IMR-90 (cell line): ENCODE data around the gene TMEM143. TPM values are rescaled to one million over a fixed set of nuclear protein-coding genes. Genes with fewer than 3 reads are reported as not detected.

Experiments
- ATAC-seq: fragments of 200-7000 bp; cut with Tn5 transposase; 2 replicates; pipeline ENCODE4 v1.9.1; 2020; ENCODE audit warnings: low read depth, mild to moderate bottlenecking, moderate library complexity
- BruUV-seq: library from RNA; stranded (reverse); fragments of 400-500 nt; replicated peaks from 2 replicates; lab custom pipeline; 2021; lab: Mats Ljungman, UMichigan
- CTCF ChIA-PET: fragments of 300-600 bp; formaldehyde crosslinking; extraction: SDS; loops from one replicate; lab custom pipeline; 2021; ENCODE audit warnings: antibody characterized with exemption; lab: Yijun Ruan, JAX
- POLR2A ChIA-PET: fragments of 300-600 bp; sonication (Branson Sonifier 250); formaldehyde crosslinking; loops from one replicate; lab custom pipeline; 2022; ENCODE audit warnings: antibody characterized with exemption; ENCODE audit not compliant: unreplicated experiment; lab: Charles Lee
- DNase-seq: peaks from one replicate; pipeline ENCODE4 v3.0.0; 2013
- H2AFZ ChIP-seq: replicated peaks from 2 replicates; pipeline ENCODE3; 2013; ENCODE audit warnings: low read length, mild to moderate bottlenecking; ENCODE audit not compliant: poor library complexity
- H2AK5ac ChIP-seq: 2 replicates; pipeline ENCODE4 v1.6.1; 2013; ENCODE audit warnings: low read depth, low read length, inconsistent platforms
- H2AK9ac ChIP-seq: replicated peaks from 2 replicates; pipeline ENCODE3; 2013; ENCODE audit warnings: mild to moderate bottlenecking, low read depth, low read length, moderate library complexity; ENCODE audit not compliant: poor library complexity
- H2BK120ac ChIP-seq: 2 replicates; pipeline ENCODE4 v1.6.1; 2013; ENCODE audit warnings: low read depth, low read length, inconsistent platforms
- H2BK15ac ChIP-seq: 3 replicates; pipeline ENCODE4 v1.6.1; 2013; ENCODE audit warnings: low read depth, low read length, inconsistent platforms
- H2BK20ac ChIP-seq: 2 replicates; pipeline ENCODE4 v1.6.1; 2013; ENCODE audit warnings: low read depth, mild to moderate bottlenecking, inconsistent platforms, low read length, moderate library complexity
- H2BK5ac ChIP-seq: 2 replicates; pipeline ENCODE4 v1.6.1; 2013; ENCODE audit warnings: mild to moderate bottlenecking, low read depth, low read length, inconsistent platforms; ENCODE audit not compliant: poor library complexity, severe bottlenecking
- H3K14ac ChIP-seq: replicated peaks from 2 replicates; pipeline ENCODE4 v1.6.1; 2013; ENCODE audit warnings: low read depth, low read length, inconsistent platforms
- H3K18ac ChIP-seq: 2 replicates; pipeline ENCODE4 v1.6.1; 2013; ENCODE audit warnings: low read depth, low read length, control low read depth
- H3K23ac ChIP-seq: 2 replicates; pipeline ENCODE4 v1.6.1; 2013; ENCODE audit warnings: low read depth, low read length, inconsistent platforms
- H3K27ac ChIP-seq: 2 replicates; pipeline ENCODE4 v1.5.1; 2013; ENCODE audit warnings: mild to moderate bottlenecking, control low read depth, low read length; ENCODE audit not compliant: insufficient read depth
- H3K27me3 ChIP-seq: 2 replicates; pipeline ENCODE4 v1.6.1; 2013; ENCODE audit warnings: low read length; ENCODE audit not compliant: control insufficient read depth, insufficient read depth
- H3K36me3 ChIP-seq: 2 replicates; pipeline ENCODE4 v1.6.1; 2013; ENCODE audit warnings: low read length, mixed read lengths; ENCODE audit not compliant: control insufficient read depth, insufficient read depth
- H3K4ac ChIP-seq: 2 replicates; pipeline ENCODE4 v1.6.1; 2013; ENCODE audit warnings: low read depth, low read length, inconsistent platforms
- H3K4me1 ChIP-seq: 2 replicates; pipeline ENCODE4 v1.6.1; 2013; ENCODE audit warnings: low read length, mixed read lengths; ENCODE audit not compliant: control insufficient read depth, insufficient read depth
- H3K4me2 ChIP-seq: 2 replicates; pipeline ENCODE4 v1.6.1; 2013; ENCODE audit warnings: low read depth, mild to moderate bottlenecking, control low read depth, low read length, moderate library complexity
- H3K4me3 ChIP-seq: 2 replicates; pipeline ENCODE4 v1.5.1; 2013; ENCODE audit warnings: low read depth, mild to moderate bottlenecking, control low read depth, low read length, moderate library complexity; ENCODE audit not compliant: insufficient read depth
- H3K56ac ChIP-seq: 2 replicates; pipeline ENCODE4 v1.6.1; 2013; ENCODE audit warnings: low read length, inconsistent platforms; ENCODE audit not compliant: insufficient read depth; ENCODE audit errors: extremely low read depth
- H3K79me1 ChIP-seq, 2 experiments: 2 replicates each; pipeline ENCODE4 v1.6.1; 2013; ENCODE audit warnings: low read length in 2 of 2, inconsistent platforms in 1 of 2, low read depth in 1 of 2
- H3K9ac ChIP-seq: 2 replicates; pipeline ENCODE4 v1.6.1; 2013; ENCODE audit warnings: low read depth, low read length, control low read depth
- H3K9me1 ChIP-seq: 2 replicates; pipeline ENCODE4 v1.6.1; 2013; ENCODE audit warnings: low read length, inconsistent platforms; ENCODE audit not compliant: insufficient read depth
- H3K9me3 ChIP-seq: 2 replicates; pipeline ENCODE4 v1.6.1; 2013; ENCODE audit warnings: low read length; ENCODE audit not compliant: control insufficient read depth, insufficient read depth
- H4K20me1 ChIP-seq: 2 replicates; pipeline ENCODE4 v1.6.1; 2013; ENCODE audit warnings: low read length, inconsistent platforms; ENCODE audit not compliant: insufficient read depth
- H4K5ac ChIP-seq: 2 replicates; pipeline ENCODE4 v1.6.1; 2013; ENCODE audit warnings: mild to moderate bottlenecking, low read depth, low read length, control low read depth
- H4K8ac ChIP-seq, 2 experiments: 2 replicates each; pipeline ENCODE4 v1.6.1; 2013; ENCODE audit warnings: low read depth in 2 of 2, low read length in 2 of 2, control low read depth in 1 of 2, inconsistent platforms in 1 of 2
- H4K91ac ChIP-seq: 2 replicates; pipeline ENCODE4 v1.6.1; 2013; ENCODE audit warnings: low read depth, low read length, inconsistent platforms; ENCODE audit not compliant: insufficient read depth
- CHD1 ChIP-seq: IDR thresholded peaks from 2 replicates; pipeline ENCODE4 v1.6.1; 2012; ENCODE audit warnings: low read depth, low read length, improper control_type of control experiment
- MAZ ChIP-seq: IDR thresholded peaks from 2 replicates; pipeline ENCODE4 v1.6.1; 2012; ENCODE audit warnings: low read depth, mild to moderate bottlenecking, low read length, improper control_type of control experiment, moderate library complexity, borderline replicate concordance
- POLR2A ChIP-seq: IDR thresholded peaks from 2 replicates; pipeline ENCODE4 v1.6.1; 2012; ENCODE audit warnings: mild to moderate bottlenecking, low read depth, low read length
- SMC3 ChIP-seq: fragments of 150-350 bp; IDR thresholded peaks from 2 replicates; pipeline ENCODE4 v1.6.1; 2016; ENCODE audit warnings: low read depth, mild to moderate bottlenecking, antibody characterized with exemption, low read length, moderate library complexity
- WGBS, 2 experiments: methylation state at CpG; one replicate each; pipeline versions ENCODE4 v1.1.5 to v1.1.7; 2013; ENCODE audit warnings: missing lambda C conversion rate in 2 of 2; ENCODE audit not compliant: insufficient read length in 1 of 2; ENCODE audit errors: extremely low coverage in 2 of 2; 5-methylcytosine and 5-hydroxymethylcytosine counted together
- dilution Hi-C: fragments of 300-500 bp; cut with HindIII; formaldehyde crosslinking; loops from one replicate; pipeline ENCODE4 v1.14.3; 2018; ENCODE audit warnings: low sequenced_read_pairs; ENCODE audit not compliant: unreplicated experiment
- in situ Hi-C: fragments of 300-500 bp; cut with MboI; formaldehyde crosslinking; loops from 3 replicates; pipeline ENCODE4 v1.14.3; 2019; ENCODE audit warnings: low sequenced_read_pairs, inconsistent platforms, mixed read lengths
- intact Hi-C: fragments of 100-400 bp; cut with micrococcal nuclease; formaldehyde crosslinking; loops from 2 replicates; pipeline ENCODE4 v1.10.0; 2022
- polyA plus RNA-seq, 3 experiments: library from polyadenylated mRNA; depleted of rRNA; stranded (reverse); fragments of >200 nt; gene quantifications; 2 replicates each; pipeline ENCODE4 v1.2.3, GENCODE V29; 2012; ENCODE audit warnings: low replicate concordance in 1 of 3
- total RNA-seq: library from RNA; depleted of rRNA; stranded (reverse); fragments of >200 nt; gene quantifications from 2 replicates; pipeline ENCODE4 v1.2.3, GENCODE V29; 2012

TMEM143 gene
- total and polyA plus RNA-seq, 2 of the 4 experiments (the other 2 are of a cell fraction) = 1.3 to 7.6 TPM

- peak overlapping the region; percentile 42; the same call in 1 of the 2 replicates for H3K9ac ChIP-seq
- no peak overlapping the region for H2BK15ac ChIP-seq
- H3K4me2 ChIP-seq = peak overlapping the region; percentile 64
- peak overlapping the region; percentile 82; the same call in 1 of the 2 replicates for H2AK5ac ChIP-seq
- H3K18ac ChIP-seq = no peak overlapping the region
- no peak overlapping the region for H3K56ac ChIP-seq
- ChIA-PET POLR2A (no interaction called here), CTCF (no interaction called here)
- peak overlapping the region; percentile 30; the same call in 1 of the 2 replicates for H4K5ac ChIP-seq
- H3K4me1 ChIP-seq = peaks cover 4% of the 10 kb centered on the region; the same call in 1 of the 2 replicates
- H4K8ac ChIP-seq = peak overlapping the region; percentile 18 to 79; a peak in 2 of 4 replicates
- dilution Hi-C loops = no loop called here
- H3K27ac ChIP-seq = no peak overlapping the region
- H3K36me3 ChIP-seq = no peaks in the 10 kb centered on the region
- WGBS, 2 experiments = 59 to 100% methylated on average over 1 to 22 of the region's 22 CpGs
- H2AK9ac ChIP-seq = peak overlapping the region; percentile 78
- in situ Hi-C loops = no loop called here
- ATAC-seq (no peak), DNase-seq (no peak)
- H3K23ac ChIP-seq = peak overlapping the region; percentile 84
- H3K4ac ChIP-seq = peak overlapping the region; percentile 83
- H4K91ac ChIP-seq = peak overlapping the region; percentile 23; the same call in 1 of the 2 replicates
- peaks cover 54% of the 10 kb centered on the region for H3K27me3 ChIP-seq
- H2BK5ac ChIP-seq = no peak overlapping the region
- no peak overlapping the region for H2BK120ac ChIP-seq
- peak overlapping the region; percentile 26 for H3K4me3 ChIP-seq
- H2AFZ ChIP-seq = peak overlapping the region; percentile 90
- no peaks in the 10 kb centered on the region for H3K79me1 ChIP-seq
- TF ChIP-seq CHD1 = no peak
- no peak for TF ChIP-seq SMC3
- no peak for TF ChIP-seq POLR2A
- TF ChIP-seq MAZ = no peak
- peaks cover 3% of the 10 kb centered on the region; the same call in 1 of the 2 replicates for H3K9me1 ChIP-seq
- no TSS peak for BruUV-seq
- H3K14ac ChIP-seq = peak overlapping the region; percentile 37
- intact Hi-C loops = loop anchor here (10.0 kb wide), 1 partner anchor 73 kb away; the partner anchor contains the start of gene EMP3
- no peak overlapping the region for H2BK20ac ChIP-seq
- no peaks in the 10 kb centered on the region for H3K9me3 ChIP-seq
- no peaks in the 10 kb centered on the region; the same call in 1 of the 2 replicates for H4K20me1 ChIP-seq
These were observed 33.7 kb upstream of the TMEM143 start for GRCh38 chr19:48397263-48398101.
